ENCODE data around the gene HNRNPL.
A peak's percentile ranks its signal among the peaks of the same experiment; 100 is the strongest.
"Not testable (repeated sequence)": the region's sequence is repeated elsewhere in the genome, so short reads cannot be mapped to it uniquely, and the experiment has no call there.

Gene HNRNPL

GRCh38 chr19:38869836-38870607 is 20.2 kb upstream of the HNRNPL start:
- DNase-seq (ENCODE audit: low read depth) = no peak

GRCh38 chr19:38869160-38869835 is 19.5 kb upstream of the HNRNPL start:
- DNase-seq (ENCODE audit: low read depth) = no peak

- DNase-seq (ENCODE audit: low read depth) = no peak
Observed at GRCh38 chr19:38868551-38868950, 18.8 kb upstream of the HNRNPL start.

GRCh38 chr19:38867171-38867780 is 17.5 kb upstream of the HNRNPL start:
- DNase-seq (ENCODE audit: low read depth) = no peak

GRCh38 chr19:38862321-38863059 is 12.7 kb upstream of the HNRNPL start:
- peak; percentile 38 for DNase-seq (ENCODE audit: low read depth)

GRCh38 chr19:38861368-38861767 is 11.6 kb upstream of the HNRNPL start:
- DNase-seq (ENCODE audit: low read depth) = no peak

GRCh38 chr19:38859631-38860204 is 9.9 kb upstream of the HNRNPL start:
- DNase-seq (ENCODE audit: low read depth) = not testable (repeated sequence)

- DNase-seq (ENCODE audit: low read depth) = no peak
Observed at GRCh38 chr19:38856813-38857212, 7.0 kb upstream of the HNRNPL start.

GRCh38 chr19:38855751-38856150 is 6.0 kb upstream of the HNRNPL start:
- DNase-seq (ENCODE audit: low read depth) = not testable (repeated sequence)

GRCh38 chr19:38854961-38855360 is 5.2 kb upstream of the HNRNPL start:
- DNase-seq (ENCODE audit: low read depth) = not testable (repeated sequence)

- DNase-seq (ENCODE audit: low read depth) = no peak
Observed at GRCh38 chr19:38853214-38853613, 3.4 kb upstream of the HNRNPL start.

- no peak for DNase-seq (ENCODE audit: low read depth)
Observed at GRCh38 chr19:38852231-38853044, 2.7 kb upstream of the HNRNPL start.

- peak; percentile 85 for DNase-seq (ENCODE audit: low read depth)
Observed at GRCh38 chr19:38851622-38852230, 1.9 kb upstream of the HNRNPL start.

GRCh38 chr19:38850976-38851621 is 1.3 kb upstream of the HNRNPL start:
- DNase-seq (ENCODE audit: low read depth) = no peak

- no peak for DNase-seq (ENCODE audit: low read depth)
Observed at GRCh38 chr19:38850436-38850975, 720 bp upstream of the HNRNPL start.

- peak; percentile 86 for DNase-seq (ENCODE audit: low read depth)
Observed at GRCh38 chr19:38849147-38849859, 483 bp downstream of the HNRNPL start.

- no peak for DNase-seq (ENCODE audit: low read depth)
Observed at GRCh38 chr19:38848299-38849146, 1.3 kb downstream of the HNRNPL start.

GRCh38 chr19:38846097-38846496 is 3.7 kb downstream of the HNRNPL start:
- DNase-seq (ENCODE audit: low read depth) = no peak

Measured in stromal cell of bone marrow (primary cell).